ENCODE measurements around the gene RSRP1.
"Not testable (repeated sequence)": the region's sequence is repeated elsewhere in the genome, so short reads cannot be mapped to it uniquely, and the experiment has no call there.

RSRP1 gene

DNA sequence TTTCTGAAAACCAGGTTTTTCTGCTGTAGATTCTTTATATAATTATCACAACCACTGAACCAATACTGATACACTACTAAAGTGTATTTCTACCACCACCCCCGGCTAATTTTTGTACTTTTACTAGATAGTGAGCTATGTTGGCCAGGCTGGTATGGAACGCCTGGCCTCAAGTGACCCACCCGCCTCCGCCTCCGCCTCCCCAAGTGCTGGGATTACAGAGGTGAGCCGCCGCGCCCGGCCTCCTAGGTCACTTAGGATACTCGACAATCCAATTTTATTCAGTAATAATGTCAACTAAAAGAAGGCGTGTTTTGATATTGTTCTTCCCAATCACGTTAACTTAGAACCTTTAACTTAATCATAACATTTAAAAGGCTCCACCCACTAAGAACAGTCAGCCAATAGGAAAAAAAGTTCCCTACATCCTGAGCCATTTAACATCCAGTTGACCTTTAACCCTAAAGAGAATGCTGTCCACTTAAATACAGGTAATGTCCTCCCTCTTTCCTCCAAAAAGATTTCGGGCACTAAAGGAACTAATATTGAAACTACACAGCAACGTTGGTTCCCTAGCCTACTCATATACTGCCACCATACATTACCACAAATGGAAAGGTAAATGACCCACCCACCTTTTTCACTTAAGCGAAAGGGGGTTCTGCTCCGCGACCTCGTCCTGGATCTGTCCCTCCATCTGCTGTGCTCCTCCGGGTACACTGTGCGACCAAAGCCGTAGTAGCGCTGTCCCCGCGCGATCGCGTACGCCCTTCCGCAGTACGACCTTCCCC is 1.2 kb downstream of the RSRP1 start:
- TF ChIP-seq SUZ12 (IDR thresholded peaks at IDR 0.05; ENCODE audit: extremely low read depth, insufficient read depth, insufficient read length) = no peak
- H3K9me3 ChIP-seq (ENCODE audit: insufficient read depth, low read length) = no peaks in the 10 kb centered on the region
- H3K9ac ChIP-seq (ENCODE audit: insufficient read length, low read depth) = peak overlapping the region; percentile 100
- DNase-seq (ENCODE audit: low read depth, low spot score) = no peak
- H3K4me3 ChIP-seq (ENCODE audit: insufficient read length, low read depth) = peak overlapping the region; percentile 100
- no peaks in the 10 kb centered on the region for H3K27me3 ChIP-seq (ENCODE audit: insufficient read depth, insufficient read length)
- peaks cover 4% of the 10 kb centered on the region for H3K4me1 ChIP-seq (ENCODE audit: insufficient read depth, insufficient read length)
- peaks cover 57% of the 10 kb centered on the region for H3K36me3 ChIP-seq (ENCODE audit: insufficient read depth, insufficient read length, low read length)

DNA sequence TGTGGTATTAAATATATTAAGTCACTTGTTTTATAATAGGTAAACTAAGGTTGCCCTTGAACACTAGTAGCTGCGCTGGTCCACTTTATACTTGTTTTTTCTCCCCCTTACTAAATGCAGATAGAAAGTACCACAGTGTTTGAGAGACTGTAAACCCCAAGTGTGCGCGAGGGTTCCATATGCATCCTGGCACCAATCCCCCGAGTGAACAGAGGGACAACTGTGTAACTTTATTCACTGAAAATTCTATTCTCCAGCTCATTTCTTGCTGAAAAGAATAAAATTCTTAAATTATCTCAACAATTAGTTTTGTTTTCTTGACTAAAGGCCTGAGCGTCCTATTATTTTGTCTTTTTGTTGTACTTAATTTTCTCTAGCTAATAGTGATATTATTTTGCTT is 1.9 kb downstream of the RSRP1 start:
- Histone ChIP-seq H3K4me1 (ENCODE audit: insufficient read depth, insufficient read length) (peaks cover 4% of the 10 kb centered on the region), H3K4me3 (ENCODE audit: insufficient read length, low read depth) (peak overlapping the region; percentile 100), H3K27me3 (ENCODE audit: insufficient read depth, insufficient read length) (no peaks in the 10 kb centered on the region), H3K9me3 (ENCODE audit: insufficient read depth, low read length) (no peaks in the 10 kb centered on the region), H3K9ac (ENCODE audit: insufficient read length, low read depth) (no peak overlapping the region), H3K36me3 (ENCODE audit: insufficient read depth, insufficient read length, low read length) (peaks cover 63% of the 10 kb centered on the region)
- DNase-seq (ENCODE audit: low read depth, low spot score) = no peak
- TF ChIP-seq SUZ12 (IDR thresholded peaks at IDR 0.05; ENCODE audit: extremely low read depth, insufficient read depth, insufficient read length) (no peak), YY1 (IDR thresholded peaks at IDR 0.05; ENCODE audit: insufficient read depth, insufficient read length) (no peak), ZNF274 (IDR thresholded peaks at IDR 0.05; ENCODE audit: low read depth, low read length) (no peak)

DNA sequence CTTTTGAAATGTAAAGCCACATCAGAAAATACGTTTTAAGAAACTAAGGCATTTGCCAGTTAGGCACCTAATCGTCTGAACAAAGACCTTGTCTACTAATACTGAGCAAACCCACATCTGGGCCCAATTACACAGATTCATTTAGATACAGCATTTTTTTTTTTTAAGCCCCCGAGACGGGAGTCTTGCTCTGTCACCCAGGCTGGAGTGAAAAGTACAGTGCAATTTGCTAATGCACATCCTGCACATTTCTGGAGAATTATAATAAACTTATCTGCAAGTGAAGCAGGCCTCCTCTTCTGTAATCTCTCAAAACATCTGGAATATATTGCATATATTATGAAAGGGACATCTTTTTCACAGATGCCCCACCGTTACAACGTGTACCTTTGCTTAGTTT is 3.3 kb downstream of the RSRP1 start:
- TF ChIP-seq YY1 (IDR thresholded peaks at IDR 0.05; ENCODE audit: insufficient read depth, insufficient read length) = no peak
- no peak for TF ChIP-seq ZNF274 (IDR thresholded peaks at IDR 0.05; ENCODE audit: low read depth, low read length)
- no peak for TF ChIP-seq SUZ12 (IDR thresholded peaks at IDR 0.05; ENCODE audit: extremely low read depth, insufficient read depth, insufficient read length)
- no peaks in the 10 kb centered on the region for H3K9me3 ChIP-seq (ENCODE audit: insufficient read depth, low read length)
- no peak overlapping the region for H3K9ac ChIP-seq (ENCODE audit: insufficient read length, low read depth)
- H3K4me3 ChIP-seq (ENCODE audit: insufficient read length, low read depth) = no peak overlapping the region
- peaks cover 73% of the 10 kb centered on the region for H3K36me3 ChIP-seq (ENCODE audit: insufficient read depth, insufficient read length, low read length)
- DNase-seq (ENCODE audit: low read depth, low spot score) = no peak
- peaks cover 4% of the 10 kb centered on the region for H3K4me1 ChIP-seq (ENCODE audit: insufficient read depth, insufficient read length)
- H3K27me3 ChIP-seq (ENCODE audit: insufficient read depth, insufficient read length) = no peaks in the 10 kb centered on the region

DNA sequence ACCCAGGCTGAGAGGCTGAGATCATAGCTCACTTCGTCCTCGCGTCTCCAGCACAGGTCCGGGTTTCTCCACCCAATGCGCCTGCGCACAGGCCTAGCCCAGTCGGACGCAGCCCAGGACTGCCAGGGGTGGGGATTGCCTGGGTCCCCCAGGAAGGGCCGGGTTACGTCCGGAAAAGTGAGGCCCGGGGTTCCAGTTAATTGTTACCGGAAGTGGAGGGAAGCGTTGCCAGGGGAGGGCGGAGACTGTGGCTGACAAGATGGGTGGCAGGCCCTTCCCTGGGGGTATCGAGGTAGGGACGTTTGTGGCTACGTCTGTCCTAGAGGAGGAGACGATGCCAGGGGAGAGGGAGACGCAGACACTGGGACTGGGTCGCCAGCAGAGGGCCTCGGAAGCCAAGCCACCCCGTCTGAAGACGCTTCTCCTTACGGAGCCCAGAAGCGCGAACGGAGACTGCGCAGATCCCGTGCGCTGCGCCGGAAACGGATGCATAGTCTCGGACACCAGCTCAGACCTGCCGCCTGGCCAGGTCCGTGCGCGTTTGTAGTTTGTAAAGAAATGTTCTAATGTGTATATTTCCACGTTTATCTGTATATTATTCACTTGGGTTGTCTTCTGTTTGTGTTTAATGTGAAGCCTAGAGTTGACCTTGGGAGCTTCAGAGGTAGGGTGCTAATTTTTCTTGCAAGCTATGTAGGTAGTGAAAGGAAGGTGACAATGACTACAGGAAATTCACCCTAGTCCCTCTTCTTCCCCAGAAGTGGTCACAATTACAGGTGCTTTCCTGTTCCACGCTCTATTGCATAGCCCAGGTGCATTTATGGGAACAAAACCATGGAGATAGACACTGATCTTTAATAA is 7.3 kb downstream of the RSRP1 start:
- no peak overlapping the region for H3K4me3 ChIP-seq (ENCODE audit: insufficient read length, low read depth)
- TF ChIP-seq SUZ12 (IDR thresholded peaks at IDR 0.05; ENCODE audit: extremely low read depth, insufficient read depth, insufficient read length) = no peak
- no peak for TF ChIP-seq ZNF274 (IDR thresholded peaks at IDR 0.05; ENCODE audit: low read depth, low read length)
- TF ChIP-seq YY1 (IDR thresholded peaks at IDR 0.05; ENCODE audit: insufficient read depth, insufficient read length) = no peak
- peak overlapping the region; percentile 11 for H3K9ac ChIP-seq (ENCODE audit: insufficient read length, low read depth)
- peak; percentile 82 for DNase-seq (ENCODE audit: low read depth, low spot score)
- no peaks in the 10 kb centered on the region for H3K9me3 ChIP-seq (ENCODE audit: insufficient read depth, low read length)
- H3K36me3 ChIP-seq (ENCODE audit: insufficient read depth, insufficient read length, low read length) = peaks cover 76% of the 10 kb centered on the region
- H3K4me1 ChIP-seq (ENCODE audit: insufficient read depth, insufficient read length) = no peaks in the 10 kb centered on the region
- H3K27me3 ChIP-seq (ENCODE audit: insufficient read depth, insufficient read length) = no peaks in the 10 kb centered on the region

DNA sequence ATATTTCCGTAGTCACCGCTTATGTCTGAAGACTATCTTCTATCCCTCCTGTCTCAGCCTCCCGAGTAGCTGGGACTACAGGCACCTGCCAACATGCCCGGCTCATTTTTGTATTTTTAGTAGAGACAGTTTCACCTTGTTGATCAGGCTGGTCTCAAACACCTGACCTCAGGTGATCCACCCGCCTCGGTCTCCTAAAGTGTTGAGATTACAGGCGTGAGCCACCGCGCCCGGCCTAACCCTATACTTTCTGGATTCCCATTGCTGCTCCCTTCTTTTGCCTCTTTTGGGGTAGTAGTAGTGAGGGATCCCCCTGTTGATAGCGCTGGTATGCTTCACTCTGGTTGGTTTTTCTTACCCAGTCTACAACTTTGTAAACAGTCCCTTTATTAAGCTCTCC is 9.2 kb downstream of the RSRP1 start:
- Histone ChIP-seq H3K27me3 (ENCODE audit: insufficient read depth, insufficient read length) (no peaks in the 10 kb centered on the region), H3K9ac (ENCODE audit: insufficient read length, low read depth) (no peak overlapping the region), H3K9me3 (ENCODE audit: insufficient read depth, low read length) (no peaks in the 10 kb centered on the region), H3K4me1 (ENCODE audit: insufficient read depth, insufficient read length) (peaks cover 3% of the 10 kb centered on the region), H3K36me3 (ENCODE audit: insufficient read depth, insufficient read length, low read length) (peaks cover 74% of the 10 kb centered on the region), H3K4me3 (ENCODE audit: insufficient read length, low read depth) (no peak overlapping the region)
- TF ChIP-seq SUZ12 (IDR thresholded peaks at IDR 0.05; ENCODE audit: extremely low read depth, insufficient read depth, insufficient read length) = no peak
- no peak for DNase-seq (ENCODE audit: low read depth, low spot score)

DNA sequence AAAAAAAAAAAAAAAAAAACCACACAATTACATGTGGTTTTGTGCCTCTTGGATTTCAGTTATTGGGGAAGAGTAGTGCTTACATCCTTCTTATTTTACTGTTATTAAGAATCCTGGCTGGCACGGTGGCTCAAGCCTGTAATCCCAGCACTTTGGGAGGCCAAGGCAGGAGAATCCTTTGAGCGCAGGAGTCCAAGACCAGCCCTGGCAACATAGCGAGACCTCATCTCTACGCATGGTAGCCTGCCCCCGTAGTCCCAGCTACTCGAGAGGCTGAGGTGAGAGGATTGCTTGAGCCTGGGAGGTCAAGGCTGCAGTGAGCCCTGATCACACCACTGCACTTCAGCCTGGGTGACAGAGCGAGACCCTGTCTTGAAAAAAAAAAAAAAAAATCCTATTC is 11.0 kb downstream of the RSRP1 start:
- DNase-seq (ENCODE audit: low read depth, low spot score); H3K9ac ChIP-seq (ENCODE audit: insufficient read length, low read depth); H3K4me3 ChIP-seq (ENCODE audit: insufficient read length, low read depth); H3K4me1 ChIP-seq (ENCODE audit: insufficient read depth, insufficient read length); H3K9me3 ChIP-seq (ENCODE audit: insufficient read depth, low read length); H3K27me3 ChIP-seq (ENCODE audit: insufficient read depth, insufficient read length): not testable (repeated sequence)
- H3K36me3 ChIP-seq (ENCODE audit: insufficient read depth, insufficient read length, low read length) = peaks cover 59% of the 10 kb centered on the region

DNA sequence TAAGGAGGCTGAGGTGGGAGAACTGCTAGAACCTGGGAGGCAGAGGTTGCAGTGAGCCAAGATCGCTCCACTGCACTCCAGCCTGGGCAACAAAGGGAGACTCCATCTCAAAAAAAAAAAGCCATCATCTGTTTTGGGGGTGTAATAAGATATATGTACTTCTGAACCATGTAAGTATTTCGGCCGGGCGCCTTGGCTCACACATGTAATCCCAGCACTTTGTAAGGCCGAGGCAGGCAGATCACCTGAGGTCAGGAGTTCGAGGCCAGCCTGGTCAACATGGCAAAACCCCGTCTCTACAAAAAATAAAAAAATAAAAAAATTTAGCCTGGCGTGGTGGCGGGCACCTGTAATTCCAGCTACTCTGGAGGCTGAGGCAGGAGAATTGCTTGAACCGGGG is 11.8 kb downstream of the RSRP1 start:
- peaks cover 59% of the 10 kb centered on the region for H3K36me3 ChIP-seq (ENCODE audit: insufficient read depth, insufficient read length, low read length)
- not testable (repeated sequence) for H3K4me1 ChIP-seq (ENCODE audit: insufficient read depth, insufficient read length)

More for the DNA sequence above, 11.8 kb downstream of the RSRP1 start:
- not testable (repeated sequence) for H3K27me3 ChIP-seq (ENCODE audit: insufficient read depth, insufficient read length); H3K9ac ChIP-seq (ENCODE audit: insufficient read length, low read depth); H3K9me3 ChIP-seq (ENCODE audit: insufficient read depth, low read length); H3K4me3 ChIP-seq (ENCODE audit: insufficient read length, low read depth); DNase-seq (ENCODE audit: low read depth, low spot score)
